Activated T-cell treated with anti-CD3 and anti-CD28 coated beads, Interleukin-2, amount 50 U/mL, for 1 hour (primary cell): ENCODE results near the gene EID3.
"Not testable (repeated sequence)": the region's sequence is repeated elsewhere in the genome, so short reads cannot be mapped to it uniquely, and the experiment has no call there.

ENCODE experiments used
- DNase-seq: peaks from one replicate; pipeline ENCODE4 v3.0.0-alpha.2; 2020

Gene EID3

DNA sequence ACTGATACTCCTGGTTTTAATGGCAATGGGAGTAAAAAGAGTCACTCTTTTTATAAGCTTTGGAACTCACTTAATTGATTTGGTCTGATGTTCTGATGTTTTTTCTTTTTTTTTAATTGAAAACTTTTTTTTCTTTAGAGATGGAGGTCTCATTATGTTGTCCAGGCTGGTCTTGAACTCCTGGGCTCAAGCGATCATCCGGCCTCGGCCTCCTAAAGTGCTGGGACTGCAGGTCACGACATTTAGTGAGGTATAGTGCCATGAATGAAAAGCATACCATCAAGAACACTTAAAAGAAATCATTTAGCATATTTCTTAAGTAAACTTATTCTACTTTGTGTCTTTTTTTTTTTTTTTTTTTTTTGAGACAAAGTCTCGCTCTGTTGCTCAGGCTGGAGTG, 12.7 kb upstream of the EID3 start:
- DNase-seq, result no peak

DNA sequence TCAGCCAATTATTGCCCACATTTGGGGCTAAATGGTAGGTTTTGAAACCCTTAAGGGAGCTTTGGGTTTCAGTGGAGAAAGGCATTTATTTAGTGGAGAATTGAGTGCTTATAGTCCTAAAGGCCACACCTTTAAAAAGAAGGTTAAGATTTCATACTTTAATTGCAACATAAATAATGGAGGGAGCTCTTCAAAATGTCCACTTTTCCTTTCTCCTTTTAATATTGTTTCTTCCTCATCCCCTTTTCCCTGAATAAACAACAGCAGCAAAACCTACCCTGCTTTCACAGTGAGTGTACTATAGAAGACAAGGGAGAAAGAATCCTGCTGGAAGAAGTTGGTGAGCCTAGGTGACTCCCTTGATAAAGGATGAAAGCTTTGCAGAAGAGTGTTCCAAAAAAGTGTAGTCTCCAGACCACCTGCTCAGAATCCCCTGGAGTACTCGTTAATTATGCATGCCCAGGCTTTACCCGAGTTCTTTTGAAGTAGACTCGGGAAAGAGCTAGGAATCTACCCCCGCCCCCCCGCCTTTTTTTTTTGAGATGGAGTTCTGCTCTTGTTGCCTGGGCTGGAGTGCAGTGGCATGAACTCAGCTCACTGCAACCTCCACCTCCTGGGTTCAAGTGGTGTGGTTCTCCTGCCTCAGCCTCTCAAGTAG, 11.5 kb upstream of the EID3 start:
- DNase-seq, result no peak

DNA sequence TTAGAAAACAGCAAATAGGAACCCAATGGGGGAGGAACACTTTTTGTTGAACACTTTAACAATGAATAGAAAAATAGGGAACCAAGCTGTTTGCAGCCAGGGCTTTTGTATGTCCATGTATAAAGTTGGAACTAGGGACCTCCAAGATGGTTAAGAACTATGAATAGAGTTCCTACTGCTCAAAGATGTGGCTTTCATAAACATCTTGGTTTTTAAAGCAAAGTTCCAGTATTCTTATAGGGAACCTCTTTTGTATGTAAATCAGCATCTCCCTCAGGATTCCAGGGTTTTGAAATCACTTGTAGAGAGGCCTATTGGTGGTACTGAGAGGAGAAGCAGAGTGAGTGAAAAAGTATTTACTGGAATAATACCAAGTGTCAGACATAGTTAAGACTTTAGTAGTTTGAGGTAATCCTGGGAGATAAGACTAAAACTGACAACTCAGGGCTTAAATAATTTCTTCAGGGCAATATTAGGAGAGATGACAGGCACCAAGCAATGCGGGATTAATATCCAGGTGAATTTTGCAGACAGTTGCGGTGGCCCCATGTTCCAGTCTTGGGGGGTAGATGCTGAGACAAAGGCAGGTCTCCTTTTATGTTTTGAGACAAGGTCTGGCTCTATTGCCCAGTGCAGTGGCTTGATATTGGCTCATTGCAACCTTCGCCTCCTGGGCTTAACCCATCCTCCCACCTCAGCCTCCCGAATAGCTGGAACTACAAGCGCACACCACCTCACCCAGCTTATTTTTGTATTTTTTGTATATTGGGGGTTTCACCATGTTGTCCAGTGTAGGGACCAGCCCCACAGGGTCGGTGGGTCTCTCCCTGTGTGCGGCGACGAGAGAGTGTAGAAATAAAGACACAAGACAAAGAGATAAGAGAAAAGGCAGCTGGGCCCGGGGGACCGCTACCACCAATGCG, 10.4 kb upstream of the EID3 start:
- DNase-seq, result no peak

DNA sequence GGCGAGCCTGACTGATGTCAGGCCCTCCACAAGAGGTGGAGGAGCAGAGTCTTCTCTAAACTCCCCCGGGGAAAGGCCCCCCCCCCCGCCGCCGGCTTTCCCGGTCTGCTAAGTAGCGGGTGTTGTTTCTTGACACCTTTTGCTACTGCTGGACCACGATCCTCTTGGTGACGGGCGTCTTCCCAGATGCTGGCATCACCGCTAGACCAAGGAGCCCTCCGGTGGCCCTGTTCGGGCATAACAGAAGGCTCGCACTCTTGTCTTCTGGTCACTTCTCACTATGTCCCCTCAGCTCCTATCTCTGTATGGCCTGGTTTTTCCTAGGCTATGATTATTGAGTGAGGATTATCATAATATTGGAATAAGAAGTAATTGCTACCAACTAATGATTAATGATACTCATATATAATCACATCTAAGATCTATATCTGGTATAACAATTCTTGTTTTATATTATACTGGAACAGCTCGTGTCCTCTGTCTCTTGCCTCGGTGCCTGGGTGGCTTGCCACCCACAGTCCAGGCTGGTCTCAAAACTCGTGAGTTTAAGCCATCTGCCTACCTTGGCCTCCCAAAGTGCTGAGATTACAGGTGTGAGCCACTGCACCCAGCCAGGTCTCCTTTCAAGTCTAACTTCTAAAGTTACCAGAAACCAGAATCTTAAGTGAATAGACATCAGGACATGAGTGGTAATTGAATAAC, 9.2 kb upstream of the EID3 start:
- DNase-seq, result not testable (repeated sequence)

DNA sequence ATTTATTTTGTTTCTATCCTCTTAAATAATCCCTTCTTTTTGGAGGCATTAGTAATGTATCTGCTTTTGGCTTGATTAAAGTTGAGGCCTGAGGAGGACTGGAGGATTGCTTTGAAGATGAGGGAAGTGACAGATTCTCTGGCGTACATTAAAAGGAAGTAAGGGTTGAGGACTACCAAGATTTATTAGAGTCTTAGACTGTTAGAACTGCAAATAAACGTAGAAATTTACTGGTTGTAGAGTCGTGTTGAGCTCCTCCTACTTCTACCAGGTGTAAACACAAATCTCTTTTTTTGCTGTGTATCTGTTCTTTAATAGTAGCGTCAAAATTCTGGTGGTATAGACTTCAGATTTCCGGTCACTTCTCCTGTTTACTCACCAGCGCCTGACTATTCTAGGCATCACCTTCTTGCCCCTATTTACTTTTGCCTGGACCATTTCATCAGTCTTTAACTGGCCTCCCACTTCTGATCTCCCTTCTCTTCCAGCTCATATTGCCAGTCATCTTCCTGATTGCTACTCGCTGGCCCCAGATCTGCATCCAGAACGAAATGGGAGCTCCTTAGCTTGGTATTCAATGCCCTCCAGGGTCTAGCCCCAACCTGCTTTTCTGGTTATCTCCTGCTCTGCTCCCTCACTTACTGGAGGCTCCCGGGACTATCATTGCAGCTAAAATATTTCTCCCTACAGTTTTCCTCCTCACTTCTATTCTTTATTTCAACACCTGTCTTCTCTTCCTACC, 8.4 kb upstream of the EID3 start:
- DNase-seq, result no peak

DNA sequence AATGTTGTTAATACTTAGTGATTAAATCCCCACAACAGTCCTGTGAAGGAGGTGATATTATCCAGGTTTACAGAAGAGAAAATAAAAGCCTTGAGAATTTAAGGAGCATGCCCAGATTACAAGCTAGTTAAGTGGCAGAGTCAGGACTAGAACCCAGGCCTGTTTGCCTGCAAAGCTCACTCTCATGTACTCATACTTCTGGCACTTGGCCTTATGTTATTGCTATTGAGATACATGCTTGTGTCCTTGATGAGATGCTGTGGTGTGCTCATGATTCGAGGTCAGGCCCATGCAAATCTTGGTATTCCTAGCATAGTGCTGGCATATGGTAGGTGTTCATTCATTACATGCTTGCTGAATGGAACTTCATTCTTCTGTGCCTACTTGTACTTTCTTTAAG, 7.6 kb upstream of the EID3 start:
- DNase-seq, result no peak

DNA sequence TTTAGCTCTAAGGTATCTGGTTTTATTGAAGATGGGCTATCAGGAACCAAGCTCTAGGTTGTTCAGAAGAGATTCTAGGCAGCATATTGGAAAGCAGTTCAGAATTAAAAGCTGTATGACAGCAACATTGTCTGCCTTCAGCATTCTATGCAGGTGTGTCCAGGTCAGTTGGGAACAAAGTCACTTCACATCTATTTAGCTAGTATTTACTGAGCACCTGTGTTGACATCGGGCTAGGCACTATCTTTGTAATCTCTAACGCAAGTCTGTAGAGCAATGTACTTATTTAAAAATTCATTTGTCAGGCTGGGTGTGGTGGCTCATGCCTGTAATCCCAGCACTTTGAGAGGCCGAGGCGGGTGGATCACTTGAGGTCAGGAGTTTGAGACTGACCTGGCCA, 6.8 kb upstream of the EID3 start:
- DNase-seq, result no peak

DNA sequence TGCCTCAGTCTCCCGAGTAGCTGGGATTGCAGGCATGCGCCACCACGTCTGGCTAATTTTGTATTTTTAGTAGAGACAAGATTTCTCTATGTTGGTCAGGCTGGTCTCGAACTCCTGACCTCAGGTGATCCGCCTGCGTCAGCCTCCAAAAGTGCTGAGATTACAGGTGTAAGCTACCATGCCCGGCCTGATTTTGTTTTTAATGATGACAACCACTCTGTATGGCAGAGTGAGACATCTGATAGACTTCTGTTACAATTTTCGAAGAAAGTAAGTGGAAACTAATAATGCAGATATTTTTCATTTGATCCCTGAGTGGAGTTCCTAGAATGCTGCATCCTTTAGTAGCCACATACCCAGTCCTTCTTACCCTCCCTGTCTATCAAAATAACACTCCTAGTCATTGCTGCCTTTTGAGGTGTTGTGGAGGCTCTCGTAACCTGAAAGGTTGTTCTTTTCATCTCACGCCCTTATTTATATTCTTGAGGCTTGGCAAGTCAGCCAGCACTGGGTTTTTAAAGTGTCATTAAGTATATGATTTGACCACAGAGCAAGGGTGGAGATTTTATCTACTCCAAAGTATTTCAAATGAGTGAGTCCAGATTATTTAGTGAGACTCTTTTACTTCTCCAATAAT, 5.9 kb upstream of the EID3 start:
- DNase-seq, result no peak

DNA sequence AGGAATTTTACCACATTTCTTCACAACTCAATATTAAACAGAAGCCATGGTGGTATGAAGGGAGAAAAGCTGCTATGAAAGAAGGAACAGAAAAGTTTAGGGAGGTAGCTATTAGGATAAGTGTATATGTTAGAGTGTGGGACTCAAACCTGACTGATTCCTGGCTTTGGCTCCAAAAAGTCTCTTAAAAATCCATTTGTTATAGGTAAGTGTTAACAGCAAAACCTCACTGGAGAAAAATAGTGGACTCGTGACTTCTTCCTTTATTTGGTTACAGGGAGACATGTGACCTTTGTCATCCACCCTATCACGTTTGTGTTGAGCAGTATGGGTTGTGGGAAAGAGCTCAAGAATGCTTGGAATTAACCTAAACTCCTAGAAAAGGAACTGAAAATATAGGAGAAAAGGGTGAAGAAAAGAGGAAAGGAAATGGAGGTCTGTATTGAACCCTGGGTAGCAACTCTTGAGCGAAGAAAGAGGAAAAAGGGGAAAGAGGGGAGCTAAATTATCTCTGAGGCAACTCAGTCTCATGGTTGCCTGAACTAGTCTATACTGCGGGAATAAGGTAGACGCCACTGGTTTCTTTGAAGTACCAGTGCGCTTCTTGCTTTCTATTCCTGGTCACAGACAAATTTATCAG, 3.6 kb upstream of the EID3 start:
- DNase-seq, result no peak

DNA sequence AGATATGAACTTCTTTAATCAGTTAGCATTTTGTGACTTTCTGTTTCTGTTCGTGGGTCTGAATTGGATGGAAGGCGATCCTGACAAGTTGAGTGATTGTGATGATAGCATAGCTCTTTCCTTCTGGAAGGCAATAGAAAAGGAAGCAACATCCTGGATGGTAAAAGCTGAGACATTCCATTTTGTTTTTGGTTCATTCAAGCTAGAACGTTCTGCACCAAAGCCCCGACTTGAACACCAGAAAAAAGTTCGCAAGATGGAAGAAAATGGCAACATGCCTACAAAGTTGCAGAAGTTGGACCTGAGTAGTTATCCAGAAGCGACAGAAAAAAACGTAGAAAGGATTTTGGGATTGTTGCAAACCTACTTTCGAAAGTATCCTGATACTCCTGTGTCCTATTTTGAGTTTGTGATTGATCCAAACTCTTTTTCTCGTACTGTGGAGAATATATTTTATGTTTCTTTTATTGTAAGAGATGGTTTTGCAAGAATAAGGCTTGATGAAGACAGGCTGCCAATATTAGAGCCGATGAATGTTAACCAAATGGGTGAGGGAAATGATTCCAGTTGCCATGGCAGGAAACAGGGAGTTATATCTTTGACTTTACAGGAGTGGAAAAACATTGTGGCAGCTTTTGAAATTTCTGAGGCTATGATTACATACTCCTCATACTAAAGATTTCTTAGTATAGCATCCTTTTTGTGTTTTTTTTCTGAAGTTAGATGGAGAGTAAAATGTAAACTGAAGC, 896 bp downstream of the EID3 start:
- DNase-seq, result no peak

DNA sequence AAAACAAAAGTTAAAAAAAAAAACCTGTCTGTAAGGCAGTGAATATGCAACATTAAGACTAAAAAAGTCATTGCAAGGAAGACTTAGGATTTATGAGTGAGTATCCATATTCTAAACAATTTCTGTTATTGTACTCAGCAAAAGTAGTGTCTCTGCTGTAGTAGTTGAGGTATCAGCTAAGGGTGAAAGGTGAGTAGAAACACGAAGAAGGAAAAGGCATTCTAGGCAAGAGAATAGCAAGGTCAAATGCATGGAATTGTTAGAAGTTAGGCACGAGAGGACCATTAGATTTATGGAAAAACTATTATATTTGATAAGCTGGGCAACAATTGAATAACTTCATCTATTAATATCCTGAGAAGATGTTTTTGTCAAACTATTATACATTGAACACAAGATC, 1.8 kb downstream of the EID3 start:
- DNase-seq, result no peak

DNA sequence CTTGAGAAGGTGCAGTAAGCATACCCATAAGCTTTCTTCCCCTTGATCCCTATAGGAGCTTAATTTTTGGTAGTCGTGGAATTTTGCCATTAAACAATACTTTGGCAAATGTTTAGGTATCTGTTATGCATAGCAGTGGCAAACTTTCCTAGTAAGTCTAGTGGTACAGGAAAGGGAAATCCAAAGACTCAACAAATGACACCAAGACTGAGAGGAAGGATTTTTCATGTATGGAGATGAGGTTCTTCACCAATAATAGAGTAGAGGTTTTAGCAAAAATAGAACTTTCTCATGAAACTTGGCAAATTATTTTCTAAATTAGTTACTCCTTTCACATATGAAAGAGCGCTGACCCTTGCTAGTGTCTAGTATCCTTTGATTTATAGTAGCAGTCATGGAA, 2.8 kb downstream of the EID3 start:
- no peak for DNase-seq

DNA sequence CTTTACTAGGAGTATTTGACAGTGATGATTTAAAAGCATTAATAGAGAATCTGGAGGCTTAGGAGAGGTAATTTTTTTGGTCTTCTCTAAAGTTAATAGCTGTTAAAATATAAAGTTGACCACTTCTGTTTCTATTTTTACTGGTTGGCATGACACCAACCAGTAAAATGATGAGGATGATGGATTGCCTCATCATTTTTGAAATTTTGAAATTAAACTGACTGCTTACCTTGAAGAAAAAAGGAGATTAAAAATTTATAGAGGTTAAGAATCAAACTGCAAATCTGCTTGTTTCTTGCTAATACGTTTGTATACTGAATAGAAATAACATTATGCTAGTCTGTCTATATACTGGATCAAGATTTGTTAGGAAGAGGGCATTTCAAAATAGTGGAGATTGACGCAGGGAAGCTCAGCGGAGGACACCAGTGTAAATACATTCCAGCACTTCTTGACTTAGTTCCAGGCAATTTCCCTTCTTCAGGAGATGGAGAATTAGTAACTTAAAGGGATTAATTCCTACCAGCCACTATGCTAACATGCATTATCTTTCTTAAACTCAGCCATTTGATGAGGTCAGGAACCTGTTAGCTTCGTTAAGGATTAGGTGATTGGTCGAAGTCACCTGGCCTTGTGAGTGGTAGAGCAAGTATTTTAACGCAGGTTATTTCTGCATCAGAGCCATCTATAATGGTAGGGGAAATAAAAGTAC, 3.6 kb downstream of the EID3 start:
- no peak for DNase-seq

DNA sequence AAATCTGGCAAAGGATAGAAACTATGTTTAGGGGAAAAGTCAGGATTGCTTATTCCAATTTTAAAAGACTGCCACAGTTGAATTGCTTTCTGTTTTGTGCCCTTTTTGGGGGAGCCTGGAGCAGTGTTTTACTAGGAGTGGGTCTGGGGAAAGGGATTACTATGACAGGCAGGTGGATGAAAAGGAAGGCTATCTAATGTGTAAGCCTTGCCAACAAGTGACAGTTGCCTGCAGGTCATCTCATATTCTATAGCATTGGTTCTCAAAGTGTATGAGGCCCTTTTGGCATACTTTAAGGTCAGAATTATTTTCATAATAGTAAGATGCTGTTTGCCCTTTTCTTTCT, 4.1 kb downstream of the EID3 start:
- no peak for DNase-seq

DNA sequence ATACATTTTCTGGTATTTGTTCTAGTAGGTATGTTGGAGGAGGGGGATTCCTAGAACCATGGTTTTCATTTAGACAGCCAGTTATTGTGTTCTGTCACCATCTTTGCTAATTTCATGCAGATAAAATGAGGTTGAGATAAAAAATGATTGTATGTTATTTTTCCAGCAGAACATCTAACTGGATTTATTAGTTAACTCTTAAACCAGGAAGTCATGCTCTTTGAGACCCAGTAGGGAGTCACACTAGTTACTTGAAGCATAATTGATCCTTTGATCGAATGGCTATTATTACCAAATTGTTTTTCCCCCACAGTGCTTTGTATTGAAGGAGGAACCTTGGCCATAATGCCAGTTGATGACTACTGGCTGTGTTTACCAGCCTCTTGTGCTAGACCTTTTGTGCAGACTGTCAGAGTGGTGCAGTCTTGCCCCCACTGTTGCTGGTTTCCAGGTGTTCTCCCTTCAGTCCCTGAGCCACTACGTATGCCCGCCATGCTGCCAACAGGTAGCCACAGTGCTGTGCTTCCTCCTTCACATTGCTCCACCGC, 6.0 kb downstream of the EID3 start:
- DNase-seq, result no peak

DNA sequence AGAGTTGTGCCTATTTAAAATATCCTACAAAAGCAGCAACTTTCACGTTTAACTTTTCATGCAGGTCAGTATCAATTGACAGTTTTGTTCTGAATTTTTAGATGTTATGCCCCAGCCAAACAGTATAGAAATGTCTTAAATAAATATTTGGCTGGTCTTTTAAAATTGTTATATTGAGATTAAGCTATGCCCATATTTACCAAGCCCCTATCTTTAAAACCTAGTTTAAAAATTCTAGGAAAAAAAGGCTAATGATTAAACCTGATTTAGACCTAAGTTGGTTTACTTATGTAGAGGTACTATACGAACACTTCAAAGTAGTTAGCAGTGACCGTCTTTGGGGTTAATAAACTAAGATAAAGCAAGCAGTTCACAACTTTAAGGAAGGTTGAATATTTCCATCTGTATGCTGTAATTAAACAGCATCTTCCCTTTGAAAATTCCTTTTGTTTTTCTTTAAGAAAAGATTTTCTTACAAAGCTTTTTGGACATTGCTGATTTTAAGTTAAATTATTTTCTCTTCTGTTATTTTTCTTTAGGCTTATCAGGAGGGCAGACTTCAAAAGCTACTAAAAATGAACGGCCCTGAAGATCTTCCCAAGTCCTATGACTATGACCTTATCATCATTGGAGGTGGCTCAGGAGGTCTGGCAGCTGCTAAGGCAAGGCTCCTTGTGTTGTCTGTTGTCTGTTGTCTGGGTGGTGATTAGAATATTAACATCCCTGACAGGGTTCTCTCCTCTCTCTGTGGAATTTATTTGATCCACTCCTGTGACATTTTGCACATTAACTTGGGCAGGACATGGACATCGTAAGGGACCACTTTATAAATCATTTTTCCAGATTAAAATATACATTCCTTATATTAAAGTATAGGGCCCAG, 7.5 kb downstream of the EID3 start:
- no peak for DNase-seq

DNA sequence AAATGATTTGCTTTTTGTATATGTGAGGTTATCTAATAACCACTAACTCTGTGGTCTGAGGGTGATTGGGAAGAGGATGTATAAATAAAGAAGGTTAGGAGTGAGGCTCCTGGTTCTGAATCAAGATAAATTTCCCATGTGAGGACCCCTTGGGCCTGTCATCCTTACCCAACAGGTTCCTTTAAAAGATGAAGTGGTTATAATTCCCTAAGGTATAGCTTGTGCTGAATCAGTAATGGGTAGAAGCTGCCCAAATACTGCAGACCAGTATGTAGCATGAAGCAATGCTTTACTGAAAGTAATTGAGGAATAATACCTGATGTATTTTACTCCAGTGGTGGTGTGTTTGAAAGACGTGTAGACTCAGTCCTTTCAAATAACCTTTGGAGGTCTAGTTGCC, 8.7 kb downstream of the EID3 start:
- DNase-seq, result no peak

DNA sequence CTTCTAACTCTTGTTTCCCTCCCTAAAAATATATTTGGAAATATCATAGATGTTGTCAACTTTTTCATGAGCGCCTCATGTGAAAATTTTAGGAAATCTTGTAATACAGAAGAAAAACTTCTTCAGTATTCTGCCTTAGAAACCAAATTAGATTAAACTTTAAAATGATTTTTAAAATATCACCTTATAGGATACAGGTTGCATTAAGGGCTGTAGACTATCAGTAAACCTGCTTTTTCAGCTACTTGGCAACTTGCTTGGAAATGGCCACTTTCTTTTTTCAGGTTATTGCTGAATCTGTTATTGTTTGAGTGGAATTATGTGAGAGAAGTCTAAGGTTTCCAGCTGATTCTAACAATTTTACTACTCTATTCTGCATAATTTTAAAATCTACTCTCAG, 9.1 kb downstream of the EID3 start:
- DNase-seq, result no peak

DNA sequence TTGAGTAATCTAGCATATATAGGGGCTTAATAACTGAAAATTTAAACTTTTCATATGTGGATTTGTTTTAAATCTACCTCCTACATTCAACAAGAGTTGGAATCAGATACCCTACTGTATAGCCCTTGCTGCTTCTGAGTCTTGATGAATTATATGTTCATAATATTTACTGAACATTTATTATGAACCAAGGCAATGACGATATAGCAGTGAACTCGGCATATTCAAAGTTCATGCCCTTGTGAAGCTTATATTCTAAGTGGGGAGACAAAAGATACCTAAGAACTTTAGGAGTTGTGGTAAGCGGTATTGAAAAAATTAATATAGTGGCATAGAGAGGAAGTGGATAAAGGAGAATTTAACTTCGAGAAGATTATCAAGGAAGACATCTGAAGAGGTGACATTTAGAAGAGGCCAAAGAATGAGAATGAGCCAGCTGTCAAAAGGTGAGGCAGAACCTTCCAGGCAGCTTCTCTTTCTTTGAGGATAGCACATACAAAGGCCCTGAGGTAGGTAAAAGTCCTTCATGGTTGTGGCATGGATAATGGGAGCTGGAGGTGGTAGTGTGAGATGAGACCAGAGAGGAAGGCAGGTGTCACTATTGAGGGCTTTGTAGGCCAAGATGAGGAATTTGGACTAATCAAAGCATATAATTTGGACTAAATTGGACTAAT, 10.2 kb downstream of the EID3 start:
- no peak for DNase-seq
